RPMI8226 (cell line): ENCODE results near the gene TOB2.

Source experiments
- DNase-seq: peaks from one replicate; pipeline ENCODE4 v3.0.0-alpha.2; 2015

TOB2 gene

GRCh38 chr22:41446639-41447434, at the start of gene TOB2:
TSS of gene TOB2 (minus strand) at chr22:41446801. CDS start at chr22:41437345, 9,456 bp downstream.
- peak; percentile 97 for DNase-seq

GRCh38 chr22:41491374-41492100, 44.9 kb upstream of the TOB2 start:
- no peak for DNase-seq

GRCh38 chr22:41488596-41489385, 42.2 kb upstream of the TOB2 start:
- no peak for DNase-seq

DNA sequence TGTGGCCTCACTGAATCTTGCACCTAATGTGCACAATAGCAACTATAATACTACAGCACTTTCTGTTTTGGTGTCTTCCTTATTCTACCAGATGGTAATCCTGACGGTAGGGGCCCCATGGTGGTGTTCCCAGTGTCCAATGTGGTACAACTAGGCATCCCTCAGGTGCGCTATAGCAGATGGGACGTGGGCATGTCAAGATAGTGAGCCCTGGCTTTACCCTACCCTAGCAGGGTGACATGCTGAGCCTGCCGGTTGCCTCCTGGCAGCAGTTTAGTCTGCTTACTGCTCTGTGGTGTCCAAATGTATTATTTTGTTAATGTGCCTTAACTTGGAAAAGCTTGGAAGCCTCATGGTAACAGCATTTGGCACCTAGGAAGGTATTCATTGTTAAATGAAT, 41.5 kb upstream of the TOB2 start:
- no peak for DNase-seq

- DNase-seq: no peak
Measured at GRCh38 chr22:41487037-41487935, 40.7 kb upstream of the TOB2 start.

DNA sequence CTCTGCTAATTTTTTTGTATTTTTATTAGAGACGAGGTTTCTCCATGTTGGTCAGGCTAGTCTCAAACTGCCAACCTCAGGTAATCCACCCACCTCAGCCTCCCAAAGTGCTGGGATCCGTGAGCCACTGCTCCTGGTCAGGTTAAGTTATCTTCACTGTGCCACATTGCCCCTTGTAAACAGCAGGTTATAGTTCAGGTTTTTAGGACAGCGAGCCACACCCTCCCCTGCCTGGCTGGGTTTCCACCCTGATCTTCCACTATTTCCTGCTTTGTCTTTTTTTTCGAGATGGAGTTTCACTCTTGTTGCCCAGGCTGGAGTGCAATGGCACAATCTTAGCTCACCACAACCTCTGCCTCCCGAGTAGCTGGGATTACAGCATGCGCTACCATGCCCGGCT, 38.4 kb upstream of the TOB2 start:
- DNase-seq: no peak

GRCh38 chr22:41482319-41482935, 35.8 kb upstream of the TOB2 start:
- no peak for DNase-seq

DNA sequence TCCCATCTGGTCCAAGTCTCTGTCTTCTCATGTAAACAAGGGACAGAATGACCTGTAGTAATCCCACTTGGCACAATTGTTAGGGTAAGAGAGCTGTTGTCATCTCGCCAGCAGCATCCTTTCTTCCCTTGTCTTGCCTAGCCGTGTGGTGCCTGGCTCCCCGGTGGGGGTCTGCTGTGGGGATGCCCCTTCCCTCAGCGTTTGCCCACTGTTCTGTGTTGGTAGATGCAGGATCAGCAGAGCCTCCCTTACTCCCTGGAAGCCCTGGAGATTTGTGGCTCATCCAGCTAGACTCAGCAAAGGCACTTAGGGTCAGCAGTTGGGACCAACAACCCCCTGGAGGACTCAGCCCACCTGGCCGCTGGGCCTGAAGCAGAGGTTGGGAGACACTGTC, 35.3 kb upstream of the TOB2 start:
- DNase-seq: no peak

- DNase-seq: no peak
Measured at GRCh38 chr22:41481131-41481830, 34.7 kb upstream of the TOB2 start.

GRCh38 chr22:41480397-41480735, 33.8 kb upstream of the TOB2 start:
- DNase-seq: no peak

GRCh38 chr22:41479671-41480396, 33.2 kb upstream of the TOB2 start:
- no peak for DNase-seq

DNA sequence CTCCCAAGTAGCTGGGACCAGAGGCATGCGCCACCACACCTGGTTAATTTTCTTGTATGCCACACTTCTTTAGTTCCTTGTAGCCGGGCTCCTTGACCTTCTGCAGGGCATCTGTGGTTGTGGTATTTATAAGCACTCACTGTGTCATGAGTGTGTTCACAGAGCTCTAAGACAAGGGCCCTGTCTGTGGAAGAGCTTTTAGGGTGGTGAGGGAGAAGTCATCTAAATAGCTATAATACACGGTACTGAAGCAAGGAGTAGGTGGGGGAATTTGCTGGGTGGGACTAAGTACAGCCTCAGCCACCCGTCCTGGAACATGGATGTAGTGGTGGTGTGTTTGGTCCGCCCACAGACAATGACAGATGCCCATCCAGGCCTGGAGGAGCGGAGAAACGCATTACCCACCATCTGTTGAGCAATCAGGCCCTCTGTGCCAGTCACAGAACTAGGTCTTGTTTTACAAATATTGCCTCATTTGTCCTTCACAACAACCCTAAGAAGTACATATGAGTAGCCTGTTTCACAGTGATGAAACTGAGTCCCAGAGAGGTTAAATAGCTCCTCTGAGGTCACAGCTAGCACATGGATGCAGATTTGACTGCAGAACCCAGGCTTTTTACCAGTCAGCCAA, 32.4 kb upstream of the TOB2 start:
- no peak for DNase-seq

DNA sequence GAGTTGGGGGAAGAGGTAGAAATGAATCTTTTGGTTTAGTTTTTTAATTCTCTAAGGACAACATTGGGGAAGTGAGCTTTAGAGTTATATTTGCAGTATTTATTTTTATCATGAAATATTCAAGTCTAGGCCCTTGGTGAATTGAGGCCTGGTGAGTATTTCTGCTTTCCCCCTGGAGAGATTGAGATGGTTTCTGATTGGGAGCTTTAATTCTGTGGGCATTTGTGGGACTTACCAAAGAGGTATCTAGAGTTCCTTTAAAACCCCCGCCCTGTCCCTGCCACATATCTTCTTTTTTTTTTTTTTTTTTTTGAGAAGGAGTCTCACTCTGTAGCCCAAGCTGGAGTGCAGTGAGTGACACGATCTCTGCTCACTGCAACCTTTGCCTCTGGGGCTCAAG, 31.9 kb upstream of the TOB2 start:
- DNase-seq: no peak

- no peak for DNase-seq
Measured at GRCh38 chr22:41474872-41475451, 28.4 kb upstream of the TOB2 start.

- no peak for DNase-seq
Measured at GRCh38 chr22:41471568-41471967, 25.0 kb upstream of the TOB2 start.

DNA sequence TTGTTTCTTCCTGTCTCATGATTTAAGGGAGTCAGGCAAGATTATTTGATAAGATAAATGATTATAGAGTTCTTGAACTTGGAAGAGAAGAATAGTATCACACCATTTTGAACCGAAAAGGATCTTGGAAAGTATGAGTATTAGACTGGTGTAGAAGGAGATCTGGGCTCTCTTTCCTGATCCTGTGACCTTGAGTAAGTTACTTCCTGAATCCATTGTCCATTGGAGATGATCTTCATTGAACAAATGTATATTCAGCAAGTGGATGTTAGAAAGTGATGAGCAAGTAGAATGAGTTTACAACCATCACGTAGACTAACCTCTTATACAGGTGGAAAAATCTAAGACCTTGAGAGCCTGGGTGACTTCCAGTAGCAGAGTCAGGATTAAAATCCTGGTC, 24.3 kb upstream of the TOB2 start:
- DNase-seq: no peak

- peak; percentile 61 for DNase-seq
Measured at GRCh38 chr22:41469218-41469851, 22.7 kb upstream of the TOB2 start.

DNA sequence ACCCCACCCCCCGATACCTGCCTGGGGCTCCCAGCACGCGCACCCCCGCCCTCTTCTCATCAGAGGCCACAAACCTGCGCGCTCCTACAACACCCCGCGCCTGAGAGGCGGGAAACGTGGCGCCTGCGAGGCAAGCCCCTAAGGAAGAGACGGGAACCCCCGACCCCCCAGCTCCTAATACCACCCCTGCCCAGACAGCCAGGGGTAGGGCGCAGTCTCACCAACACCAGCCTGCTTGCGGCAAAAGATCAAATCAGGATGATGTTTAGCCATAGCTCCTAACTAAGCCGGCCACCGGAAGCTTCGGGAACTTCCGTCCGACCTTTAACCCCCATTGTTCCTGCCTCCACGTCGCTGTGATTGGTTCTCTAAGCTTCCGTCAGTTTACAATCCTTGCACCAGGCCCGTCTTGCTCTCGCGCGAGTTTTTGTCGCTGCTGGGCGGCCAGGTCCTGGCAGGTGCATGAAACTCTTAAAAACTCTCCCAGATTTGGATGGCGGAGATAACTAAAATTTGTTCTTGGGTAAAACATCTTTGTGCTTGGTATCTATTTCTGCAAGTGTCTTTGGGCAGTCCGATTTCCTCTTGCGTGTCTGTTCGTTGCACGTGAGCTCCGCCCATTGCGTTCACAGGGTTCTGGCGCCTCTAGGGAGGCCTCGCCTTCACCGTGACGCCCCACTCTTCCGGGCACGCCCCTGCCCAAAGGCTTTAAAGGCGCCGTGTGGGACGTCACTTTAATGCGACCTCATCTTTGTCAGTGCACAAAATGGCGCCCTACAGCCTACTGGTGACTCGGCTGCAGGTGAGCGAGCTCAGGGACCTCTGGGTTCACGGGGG, 22.0 kb upstream of the TOB2 start, which contains the start of the genes ACO2 and PHF5A:
Gene ACO2, plus strand, starts transcription at position 737 of the 837 bp plus-strand sequence. Its CDS starts 30 bp downstream, at position 767.
Gene PHF5A, minus strand, starts transcription at position 312 of the 837 bp plus-strand sequence. Its CDS starts 39 bp downstream, at position 273.
- peak; percentile 98 for DNase-seq
